ENCODE results near the gene CYB5A. TPM values are rescaled to one million over a fixed set of nuclear protein-coding genes. Genes with fewer than 3 reads are reported as not detected.
"Not testable (repeated sequence)": the region's sequence is repeated elsewhere in the genome, so short reads cannot be mapped to it uniquely, and the experiment has no call there.

CYB5A gene
- polyA plus RNA-seq, 4 donors = 91.1 to 1,144 (median 565) TPM

- Histone ChIP-seq H3K4me3 (ENCODE audit: low read depth in 1 of 3, low read length in 3 of 3) (no peak overlapping the region), H3K4me1 (ENCODE audit: control insufficient read depth in 3 of 3, insufficient read depth in 2 of 3, low read depth in 1 of 3, low read length in 2 of 3) (no peaks in the 10 kb centered on the region), H3K9me3 (ENCODE audit: control insufficient read depth in 2 of 2, insufficient read depth in 1 of 2, low read depth in 1 of 2, low read length in 1 of 2) (peaks cover 0 to 6% of the 10 kb centered on the region in 2 donors), H3K36me3 (ENCODE audit: control insufficient read depth in 3 of 3, insufficient read depth in 2 of 3, low read depth in 1 of 3, low read length in 3 of 3) (no peaks in the 10 kb centered on the region), H3K27ac (ENCODE audit: low read depth in 1 of 3, low read length in 2 of 3) (no peak overlapping the region), H3K27me3 (ENCODE audit: control insufficient read depth in 3 of 3, insufficient read depth in 3 of 3, low read length in 3 of 3) (peaks cover 0 to 2% (median 0%) of the 10 kb centered on the region in 3 donors)
- WGBS, 3 donors = 48 to 82% (median 74%) methylated on average over 1 of the region's 1 CpG
- DNase-seq (no peak), FAIRE-seq (no peak)
These were observed 19.2 kb upstream of the CYB5A start for GRCh38 chr18:74311000-74311399.

GRCh38 chr18:74310411-74310810, 18.6 kb upstream of the CYB5A start:
- H3K27me3 ChIP-seq (ENCODE audit: control insufficient read depth in 3 of 3, insufficient read depth in 3 of 3, low read length in 3 of 3) = peaks cover 0 to 2% (median 0%) of the 10 kb centered on the region in 3 donors
- no peak for FAIRE-seq
- no peak overlapping the region for H3K27ac ChIP-seq (ENCODE audit: low read depth in 1 of 3, low read length in 2 of 3)
- peaks cover 0 to 6% of the 10 kb centered on the region in 2 donors for H3K9me3 ChIP-seq (ENCODE audit: control insufficient read depth in 2 of 2, insufficient read depth in 1 of 2, low read depth in 1 of 2, low read length in 1 of 2)
- H3K4me3 ChIP-seq (ENCODE audit: low read depth in 1 of 3, low read length in 3 of 3) = no peak overlapping the region
- no peaks in the 10 kb centered on the region for H3K36me3 ChIP-seq (ENCODE audit: control insufficient read depth in 3 of 3, insufficient read depth in 2 of 3, low read depth in 1 of 3, low read length in 3 of 3)
- H3K4me1 ChIP-seq (ENCODE audit: control insufficient read depth in 3 of 3, insufficient read depth in 2 of 3, low read depth in 1 of 3, low read length in 2 of 3) = no peaks in the 10 kb centered on the region
- WGBS, 3 donors = 27 to 52% (median 38%) methylated on average over 3 of the region's 3 CpGs
- DNase-seq = peak; percentile 46 to 70

GRCh38 chr18:74303936-74304335, 12.2 kb upstream of the CYB5A start:
- H3K27ac ChIP-seq (ENCODE audit: low read depth in 1 of 3, low read length in 2 of 3) = no peak overlapping the region
- peaks cover 0 to 4% (median 0%) of the 10 kb centered on the region in 3 donors for H3K4me1 ChIP-seq (ENCODE audit: control insufficient read depth in 3 of 3, insufficient read depth in 2 of 3, low read depth in 1 of 3, low read length in 2 of 3)
- no peaks in the 10 kb centered on the region for H3K27me3 ChIP-seq (ENCODE audit: control insufficient read depth in 3 of 3, insufficient read depth in 3 of 3, low read length in 3 of 3)
- no peaks in the 10 kb centered on the region for H3K9me3 ChIP-seq (ENCODE audit: control insufficient read depth in 2 of 2, insufficient read depth in 1 of 2, low read depth in 1 of 2, low read length in 1 of 2)
- DNase-seq = peak; percentile 28 to 66
- H3K36me3 ChIP-seq (ENCODE audit: control insufficient read depth in 3 of 3, insufficient read depth in 2 of 3, low read depth in 1 of 3, low read length in 3 of 3) = no peaks in the 10 kb centered on the region
- FAIRE-seq = no peak
- WGBS, 3 donors = 32 to 64% (median 37%) methylated on average over 1 of the region's 1 CpG
- H3K4me3 ChIP-seq (ENCODE audit: low read depth in 1 of 3, low read length in 3 of 3) = no peak overlapping the region

DNA sequence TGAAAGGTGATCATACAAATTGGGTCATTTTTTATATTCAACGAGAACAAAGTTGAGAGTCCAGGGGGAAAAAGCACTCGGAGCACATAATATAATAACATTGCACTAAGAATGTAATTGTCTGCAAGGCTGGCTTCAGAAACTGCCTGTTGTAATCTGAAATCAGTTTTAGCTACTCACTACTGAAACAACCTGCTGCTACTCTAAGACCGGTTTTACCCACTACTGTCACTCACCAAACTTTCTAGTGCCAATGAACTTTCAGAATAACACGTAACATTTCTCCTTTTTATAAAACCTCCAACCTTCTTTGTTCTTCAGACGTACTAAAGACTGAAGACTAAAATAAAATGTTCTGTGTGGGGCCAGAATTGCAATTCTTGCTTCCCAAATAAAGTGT, 11.5 kb upstream of the CYB5A start:
- Histone ChIP-seq H3K36me3 (ENCODE audit: control insufficient read depth in 3 of 3, insufficient read depth in 2 of 3, low read depth in 1 of 3, low read length in 3 of 3) (no peaks in the 10 kb centered on the region), H3K27me3 (ENCODE audit: control insufficient read depth in 3 of 3, insufficient read depth in 3 of 3, low read length in 3 of 3) (no peaks in the 10 kb centered on the region), H3K27ac (ENCODE audit: low read depth in 1 of 3, low read length in 2 of 3) (no peak overlapping the region), H3K4me3 (ENCODE audit: low read depth in 1 of 3, low read length in 3 of 3) (no peak overlapping the region), H3K9me3 (ENCODE audit: control insufficient read depth in 2 of 2, insufficient read depth in 1 of 2, low read depth in 1 of 2, low read length in 1 of 2) (peaks cover 0 to 6% of the 10 kb centered on the region in 2 donors), H3K4me1 (ENCODE audit: control insufficient read depth in 3 of 3, insufficient read depth in 2 of 3, low read depth in 1 of 3, low read length in 2 of 3) (peaks cover 0 to 4% (median 0%) of the 10 kb centered on the region in 3 donors)
- WGBS, 3 donors = 59 to 70% (median 70%) methylated on average over 5 of the region's 5 CpGs
- DNase-seq (no peak), FAIRE-seq (no peak)

DNA sequence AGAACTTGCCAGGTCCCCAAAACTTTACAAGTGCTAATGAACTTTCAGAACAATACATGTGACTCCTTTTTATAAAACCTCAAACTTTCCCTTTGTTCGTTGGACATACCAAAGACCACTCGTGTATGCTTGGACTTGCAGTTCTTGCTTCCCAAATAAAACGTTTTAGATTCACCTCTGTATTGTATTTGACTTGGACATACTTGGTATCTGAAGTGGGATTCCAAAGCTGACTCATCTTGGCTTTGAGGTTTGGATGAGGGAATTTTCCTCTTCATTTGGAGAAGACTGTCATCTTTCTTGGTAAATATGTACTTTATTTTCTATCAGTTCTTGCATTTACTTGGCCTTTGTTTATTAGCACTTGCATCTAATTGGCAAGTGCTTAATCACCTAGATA, 8.0 kb upstream of the CYB5A start:
- no peaks in the 10 kb centered on the region for H3K36me3 ChIP-seq (ENCODE audit: control insufficient read depth in 3 of 3, insufficient read depth in 2 of 3, low read depth in 1 of 3, low read length in 3 of 3)
- H3K27ac ChIP-seq (ENCODE audit: low read depth in 1 of 3, low read length in 2 of 3) = no peak overlapping the region
- H3K4me3 ChIP-seq (ENCODE audit: low read depth in 1 of 3, low read length in 3 of 3) = no peak overlapping the region
- DNase-seq (no peak), FAIRE-seq (no peak)
- H3K9me3 ChIP-seq (ENCODE audit: control insufficient read depth in 2 of 2, insufficient read depth in 1 of 2, low read depth in 1 of 2, low read length in 1 of 2) = peaks cover 0 to 6% of the 10 kb centered on the region in 2 donors
- 56 to 76% (median 56%) methylated on average over 3 of the region's 3 CpGs for whole genome bisulfite sequencing, 3 donors
- peaks cover 0 to 4% (median 0%) of the 10 kb centered on the region in 3 donors for H3K4me1 ChIP-seq (ENCODE audit: control insufficient read depth in 3 of 3, insufficient read depth in 2 of 3, low read depth in 1 of 3, low read length in 2 of 3)
- no peaks in the 10 kb centered on the region for H3K27me3 ChIP-seq (ENCODE audit: control insufficient read depth in 3 of 3, insufficient read depth in 3 of 3, low read length in 3 of 3)

- H3K9me3 ChIP-seq (ENCODE audit: control insufficient read depth in 2 of 2, insufficient read depth in 1 of 2, low read depth in 1 of 2, low read length in 1 of 2) = peaks cover 0 to 6% of the 10 kb centered on the region in 2 donors
- FAIRE-seq = no peak
- H3K4me3 ChIP-seq (ENCODE audit: low read depth in 1 of 3, low read length in 3 of 3) = no peak overlapping the region
- no peaks in the 10 kb centered on the region for H3K36me3 ChIP-seq (ENCODE audit: control insufficient read depth in 3 of 3, insufficient read depth in 2 of 3, low read depth in 1 of 3, low read length in 3 of 3)
- H3K27me3 ChIP-seq (ENCODE audit: control insufficient read depth in 3 of 3, insufficient read depth in 3 of 3, low read length in 3 of 3) = no peaks in the 10 kb centered on the region
- WGBS, 3 donors = 67 to 90% (median 89%) methylated on average over 1 of the region's 1 CpG
- DNase-seq = no peak
- H3K27ac ChIP-seq (ENCODE audit: low read depth in 1 of 3, low read length in 2 of 3) = peak overlapping the region in 1 of 3 donors; percentile 32
- H3K4me1 ChIP-seq (ENCODE audit: control insufficient read depth in 3 of 3, insufficient read depth in 2 of 3, low read depth in 1 of 3, low read length in 2 of 3) = peaks cover 0 to 4% (median 0%) of the 10 kb centered on the region in 3 donors
These were observed 7.4 kb upstream of the CYB5A start for GRCh38 chr18:74299162-74299561.

DNA sequence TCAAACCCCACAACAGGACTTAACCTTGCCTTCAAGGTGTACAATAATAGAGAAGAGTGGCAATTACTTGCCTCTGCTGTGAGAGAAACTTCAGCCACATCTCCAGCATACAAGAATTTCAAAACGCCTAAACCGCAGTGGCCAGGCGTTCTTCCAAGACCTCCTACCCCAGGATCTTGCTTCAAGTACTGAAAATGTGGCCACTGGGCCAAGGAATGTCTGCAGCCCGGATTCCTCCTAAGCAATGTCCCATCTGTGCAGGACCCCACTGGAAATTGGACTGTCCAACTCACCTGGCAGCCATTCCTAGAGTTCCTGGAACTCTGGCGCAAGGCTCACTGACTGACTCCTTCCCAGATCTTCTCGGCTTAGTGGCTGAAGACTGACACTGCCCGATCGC, 2.8 kb upstream of the CYB5A start:
- Histone ChIP-seq H3K4me3 (ENCODE audit: low read depth in 1 of 3, low read length in 3 of 3) (no peak overlapping the region), H3K36me3 (ENCODE audit: control insufficient read depth in 3 of 3, insufficient read depth in 2 of 3, low read depth in 1 of 3, low read length in 3 of 3) (no peaks in the 10 kb centered on the region), H3K9me3 (ENCODE audit: control insufficient read depth in 2 of 2, insufficient read depth in 1 of 2, low read depth in 1 of 2, low read length in 1 of 2) (peaks cover 0 to 14% of the 10 kb centered on the region in 2 donors), H3K27me3 (ENCODE audit: control insufficient read depth in 3 of 3, insufficient read depth in 3 of 3, low read length in 3 of 3) (no peaks in the 10 kb centered on the region), H3K4me1 (ENCODE audit: control insufficient read depth in 3 of 3, insufficient read depth in 2 of 3, low read depth in 1 of 3, low read length in 2 of 3) (peaks cover 0 to 3% (median 0%) of the 10 kb centered on the region in 3 donors), H3K27ac (ENCODE audit: low read depth in 1 of 3, low read length in 2 of 3) (no peak overlapping the region)
- 89 to 96% (median 89%) methylated on average over 8 of the region's 8 CpGs for WGBS, 3 donors
- no peak for FAIRE-seq
- no peak for DNase-seq

- not testable (repeated sequence) for H3K27ac ChIP-seq (ENCODE audit: low read depth in 1 of 3, low read length in 2 of 3); H3K9me3 ChIP-seq (ENCODE audit: control insufficient read depth in 2 of 2, insufficient read depth in 1 of 2, low read depth in 1 of 2, low read length in 1 of 2); H3K27me3 ChIP-seq (ENCODE audit: control insufficient read depth in 3 of 3, insufficient read depth in 3 of 3, low read length in 3 of 3); FAIRE-seq; DNase-seq; H3K4me1 ChIP-seq (ENCODE audit: control insufficient read depth in 3 of 3, insufficient read depth in 2 of 3, low read depth in 1 of 3, low read length in 2 of 3); H3K36me3 ChIP-seq (ENCODE audit: control insufficient read depth in 3 of 3, insufficient read depth in 2 of 3, low read depth in 1 of 3, low read length in 3 of 3)
- peak overlapping the region in 1 of 3 donors; percentile 83 for H3K4me3 ChIP-seq (ENCODE audit: low read depth in 1 of 3, low read length in 3 of 3)
- 53 to 79% (median 57%) methylated on average over 3 of the region's 3 CpGs for WGBS, 3 donors
These were observed 1.2 kb upstream of the CYB5A start for GRCh38 chr18:74292982-74293381.

DNA sequence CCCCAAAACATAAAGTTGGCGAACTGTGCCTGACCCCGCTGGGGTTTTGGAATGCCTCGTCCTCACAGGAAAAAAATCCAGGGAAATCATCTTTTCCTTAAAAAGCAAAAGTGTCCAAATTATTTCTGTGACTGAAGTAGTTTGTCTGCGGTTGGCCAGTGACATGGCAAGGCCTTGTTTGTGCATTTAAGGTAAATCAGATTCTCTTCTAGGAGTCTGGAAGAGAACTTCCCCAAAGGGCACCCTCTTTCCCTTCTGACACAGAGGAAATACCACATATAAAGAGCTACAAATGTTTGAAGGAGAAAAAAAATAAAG, 737 bp upstream of the CYB5A start:
- no peak for FAIRE-seq

More for the DNA sequence above, 737 bp upstream of the CYB5A start:
- Histone ChIP-seq H3K27ac (ENCODE audit: low read depth in 1 of 3, low read length in 2 of 3) (peak overlapping the region; percentile 63 to 85 (median 65)), H3K4me1 (ENCODE audit: control insufficient read depth in 3 of 3, insufficient read depth in 2 of 3, low read depth in 1 of 3, low read length in 2 of 3) (peaks cover 0 to 5% (median 0%) of the 10 kb centered on the region in 3 donors), H3K9me3 (ENCODE audit: control insufficient read depth in 2 of 2, insufficient read depth in 1 of 2, low read depth in 1 of 2, low read length in 1 of 2) (peaks cover 0 to 7% of the 10 kb centered on the region in 2 donors), H3K4me3 (ENCODE audit: low read depth in 1 of 3, low read length in 3 of 3) (peak overlapping the region; percentile 33 to 91 (median 83)), H3K36me3 (ENCODE audit: control insufficient read depth in 3 of 3, insufficient read depth in 2 of 3, low read depth in 1 of 3, low read length in 3 of 3) (peaks cover 0 to 5% (median 0%) of the 10 kb centered on the region in 3 donors), H3K27me3 (ENCODE audit: control insufficient read depth in 3 of 3, insufficient read depth in 3 of 3, low read length in 3 of 3) (no peaks in the 10 kb centered on the region)
- no peak for DNase-seq
- 4 to 7% (median 6%) methylated on average over 4 of the region's 4 CpGs for WGBS, 3 donors
